ENCODE data around the gene POM121C. TPM values are rescaled to one million over a fixed set of nuclear protein-coding genes. Genes with fewer than 3 reads are reported as not detected.
A peak's percentile ranks its signal among the peaks of the same experiment; 100 is the strongest.
"Not testable (repeated sequence)": the region's sequence is repeated elsewhere in the genome, so short reads cannot be mapped to it uniquely, and the experiment has no call there.

The POM121C gene
- total RNA-seq, 1 donor from 2014 or later = 48.5 TPM

DNA sequence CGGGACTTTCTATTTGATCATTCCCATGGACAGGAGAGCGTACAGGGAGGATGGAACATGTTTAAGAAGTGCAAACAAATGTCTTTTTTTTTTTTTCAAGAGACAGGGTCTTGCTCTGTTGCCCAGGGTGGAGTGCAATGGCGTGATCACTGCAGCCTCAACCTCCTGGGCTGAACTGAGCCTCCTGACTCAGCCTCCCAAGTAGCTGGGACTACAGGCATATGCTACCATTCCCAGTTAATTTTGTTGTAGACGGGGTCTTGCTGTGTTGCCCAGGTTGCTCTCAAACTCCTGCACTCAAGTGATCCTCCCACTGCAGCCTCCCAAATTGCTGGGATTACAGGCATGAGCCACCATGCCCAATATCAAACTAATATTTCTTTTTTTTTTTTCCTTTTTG lies 46.5 kb upstream of the POM121C start:
- TF ChIP-seq EZH2 (IDR thresholded peaks at IDR 0.05; ENCODE audit: insufficient read depth, low read length) = no peak
- TF ChIP-seq, protein P1, sequence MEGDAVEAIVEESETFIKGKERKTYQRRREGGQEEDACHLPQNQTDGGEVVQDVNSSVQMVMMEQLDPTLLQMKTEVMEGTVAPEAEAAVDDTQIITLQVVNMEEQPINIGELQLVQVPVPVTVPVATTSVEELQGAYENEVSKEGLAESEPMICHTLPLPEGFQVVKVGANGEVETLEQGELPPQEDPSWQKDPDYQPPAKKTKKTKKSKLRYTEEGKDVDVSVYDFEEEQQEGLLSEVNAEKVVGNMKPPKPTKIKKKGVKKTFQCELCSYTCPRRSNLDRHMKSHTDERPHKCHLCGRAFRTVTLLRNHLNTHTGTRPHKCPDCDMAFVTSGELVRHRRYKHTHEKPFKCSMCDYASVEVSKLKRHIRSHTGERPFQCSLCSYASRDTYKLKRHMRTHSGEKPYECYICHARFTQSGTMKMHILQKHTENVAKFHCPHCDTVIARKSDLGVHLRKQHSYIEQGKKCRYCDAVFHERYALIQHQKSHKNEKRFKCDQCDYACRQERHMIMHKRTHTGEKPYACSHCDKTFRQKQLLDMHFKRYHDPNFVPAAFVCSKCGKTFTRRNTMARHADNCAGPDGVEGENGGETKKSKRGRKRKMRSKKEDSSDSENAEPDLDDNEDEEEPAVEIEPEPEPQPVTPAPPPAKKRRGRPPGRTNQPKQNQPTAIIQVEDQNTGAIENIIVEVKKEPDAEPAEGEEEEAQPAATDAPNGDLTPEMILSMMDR (IDR thresholded peaks at IDR 0.05; ENCODE audit: insufficient read depth, low read depth, low read length) = no peak
- H3K4me1 Mint-ChIP-seq (ENCODE audit: low read depth, unreplicated experiment) = peaks cover 13% of the 10 kb centered on the region
- DNase-seq (ENCODE audit: low read depth) = no peak
- H3K27ac Mint-ChIP-seq (ENCODE audit: unreplicated experiment) = no peak overlapping the region
- H3K9me3 ChIP-seq (ENCODE audit: insufficient read depth, low read depth, low read length) = no peaks in the 10 kb centered on the region
- H3K79me2 ChIP-seq (ENCODE audit: insufficient read depth, low read length) = peaks cover 3% of the 10 kb centered on the region
- no peaks in the 10 kb centered on the region for H3K9me3 Mint-ChIP-seq (ENCODE audit: unreplicated experiment)
- H3K36me3 ChIP-seq (ENCODE audit: insufficient read depth, low read length) = no peaks in the 10 kb centered on the region
- no peaks in the 10 kb centered on the region for H3K27me3 ChIP-seq (ENCODE audit: insufficient read depth, low read length)
- H2AFZ ChIP-seq (ENCODE audit: low read depth, low read length) = no peak overlapping the region
- H3K4me1 ChIP-seq (ENCODE audit: insufficient read depth, low read length) = peaks cover 10% of the 10 kb centered on the region
- no peak overlapping the region for H3K4me2 ChIP-seq (ENCODE audit: low read length)
- H4K20me1 ChIP-seq (ENCODE audit: insufficient read depth, low read length) = no peaks in the 10 kb centered on the region
- no peak overlapping the region for H3K9ac ChIP-seq (ENCODE audit: low read length)
- H3K4me3 ChIP-seq (ENCODE audit: insufficient read depth, low read depth, low read length) = no peak overlapping the region
- peaks cover 8% of the 10 kb centered on the region for H3K36me3 Mint-ChIP-seq (ENCODE audit: low read depth, unreplicated experiment)
- no peaks in the 10 kb centered on the region for H3K27me3 Mint-ChIP-seq (ENCODE audit: low read depth, unreplicated experiment)
- H3K4me3 Mint-ChIP-seq (ENCODE audit: unreplicated experiment) = no peak overlapping the region
- FAIRE-seq = no peak
- no peak overlapping the region for H3K27ac ChIP-seq (ENCODE audit: low read depth, low read length)

DNA sequence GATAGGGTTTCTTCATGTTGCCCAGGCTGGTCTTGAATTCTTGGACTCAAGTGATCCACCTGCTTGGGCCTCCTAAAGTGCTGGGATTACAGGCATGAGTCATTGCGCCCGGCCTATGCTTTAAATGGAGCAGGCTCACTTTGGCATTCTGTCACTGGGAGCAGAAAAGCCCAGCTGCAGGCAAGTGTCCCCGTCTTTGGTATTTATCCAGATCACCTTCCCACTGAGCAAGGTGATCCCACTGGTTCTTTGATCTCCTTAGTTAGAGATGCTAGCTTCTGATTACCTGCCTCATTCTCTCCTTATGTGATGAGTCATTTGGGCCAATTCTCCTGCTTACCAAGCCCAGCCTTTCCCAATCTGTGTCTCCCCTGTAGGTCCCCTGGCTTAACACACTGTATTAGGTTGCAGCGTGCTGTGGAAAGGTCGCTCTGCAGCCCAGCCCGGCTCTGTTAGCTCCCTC lies 45.3 kb upstream of the POM121C start:
- FAIRE-seq = no peak
- TF ChIP-seq EZH2 (IDR thresholded peaks at IDR 0.05; ENCODE audit: insufficient read depth, low read length) = no peak
- TF ChIP-seq, protein P1 (IDR thresholded peaks at IDR 0.05; ENCODE audit: insufficient read depth, low read depth, low read length) = no peak

DNA sequence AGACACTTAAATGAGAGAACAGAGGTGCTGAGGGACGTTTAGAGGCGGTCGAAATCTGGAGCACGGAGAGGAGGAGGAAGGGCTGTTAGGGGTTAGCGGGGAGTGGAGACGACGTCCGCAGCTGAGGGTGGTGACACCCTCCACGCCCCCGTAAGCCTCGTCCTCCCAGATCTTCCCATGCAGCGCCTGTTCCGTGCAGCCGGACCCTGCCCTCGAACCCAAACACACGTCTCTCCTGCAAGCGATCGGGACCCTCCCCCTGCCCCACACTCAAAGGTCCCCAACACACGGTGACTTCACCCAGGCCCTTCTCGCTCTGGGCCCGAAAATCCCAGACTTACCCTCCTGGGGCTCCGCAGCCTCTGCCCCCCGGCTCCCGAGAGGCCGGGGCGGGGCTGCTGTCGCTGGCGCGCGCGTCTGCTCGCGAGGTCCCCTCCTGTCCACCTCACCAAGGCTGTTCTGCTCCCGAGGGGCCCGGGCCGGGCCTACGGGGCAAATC lies 41.2 kb upstream of the POM121C start:
- not testable (repeated sequence) for FAIRE-seq; H3K9me3 ChIP-seq (ENCODE audit: insufficient read depth, low read depth, low read length); H3K4me1 ChIP-seq (ENCODE audit: insufficient read depth, low read length); H3K27me3 Mint-ChIP-seq (ENCODE audit: low read depth, unreplicated experiment); H3K27me3 ChIP-seq (ENCODE audit: insufficient read depth, low read length); DNase-seq (ENCODE audit: low read depth); H3K9me3 Mint-ChIP-seq (ENCODE audit: unreplicated experiment)
- H3K27ac Mint-ChIP-seq (ENCODE audit: unreplicated experiment) = peak overlapping the region; percentile 79
- peak overlapping the region; percentile 98 for H3K4me3 Mint-ChIP-seq (ENCODE audit: unreplicated experiment)
- H3K27ac ChIP-seq (ENCODE audit: low read depth, low read length) = peak overlapping the region; percentile 79
- peak overlapping the region; percentile 97 for H2AFZ ChIP-seq (ENCODE audit: low read depth, low read length)
- peaks cover 18% of the 10 kb centered on the region for H3K36me3 Mint-ChIP-seq (ENCODE audit: low read depth, unreplicated experiment)
- peaks cover 14% of the 10 kb centered on the region for H3K36me3 ChIP-seq (ENCODE audit: insufficient read depth, low read length)
- peaks cover 12% of the 10 kb centered on the region for H3K4me1 Mint-ChIP-seq (ENCODE audit: low read depth, unreplicated experiment)
- peak overlapping the region; percentile 87 for H3K4me2 ChIP-seq (ENCODE audit: low read length)
- H3K4me3 ChIP-seq (ENCODE audit: insufficient read depth, low read depth, low read length) = peak overlapping the region; percentile 82
- peak overlapping the region; percentile 95 for H3K9ac ChIP-seq (ENCODE audit: low read length)
- peaks cover 33% of the 10 kb centered on the region for H4K20me1 ChIP-seq (ENCODE audit: insufficient read depth, low read length)
- H3K79me2 ChIP-seq (ENCODE audit: insufficient read depth, low read length) = peaks cover 49% of the 10 kb centered on the region

More for the DNA sequence above, 45.3 kb upstream of the POM121C start:
- H3K9me3 ChIP-seq (ENCODE audit: insufficient read depth, low read depth, low read length) = no peaks in the 10 kb centered on the region
- no peak overlapping the region for H3K9ac ChIP-seq (ENCODE audit: low read length)
- no peaks in the 10 kb centered on the region for H3K27me3 Mint-ChIP-seq (ENCODE audit: low read depth, unreplicated experiment)
- H3K36me3 ChIP-seq (ENCODE audit: insufficient read depth, low read length) = no peaks in the 10 kb centered on the region
- no peak overlapping the region for H3K27ac ChIP-seq (ENCODE audit: low read depth, low read length)
- DNase-seq (ENCODE audit: low read depth) = no peak
- H3K27ac Mint-ChIP-seq (ENCODE audit: unreplicated experiment) = no peak overlapping the region
- H2AFZ ChIP-seq (ENCODE audit: low read depth, low read length) = no peak overlapping the region
- H3K4me1 ChIP-seq (ENCODE audit: insufficient read depth, low read length) = peaks cover 16% of the 10 kb centered on the region
- H3K4me1 Mint-ChIP-seq (ENCODE audit: low read depth, unreplicated experiment) = peaks cover 17% of the 10 kb centered on the region
- H3K9me3 Mint-ChIP-seq (ENCODE audit: unreplicated experiment) = no peaks in the 10 kb centered on the region
- no peak overlapping the region for H3K4me3 ChIP-seq (ENCODE audit: insufficient read depth, low read depth, low read length)
- H4K20me1 ChIP-seq (ENCODE audit: insufficient read depth, low read length) = peaks cover 10% of the 10 kb centered on the region
- H3K4me3 Mint-ChIP-seq (ENCODE audit: unreplicated experiment) = no peak overlapping the region
- no peaks in the 10 kb centered on the region for H3K27me3 ChIP-seq (ENCODE audit: insufficient read depth, low read length)
- no peak overlapping the region for H3K4me2 ChIP-seq (ENCODE audit: low read length)
- H3K79me2 ChIP-seq (ENCODE audit: insufficient read depth, low read length) = peaks cover 16% of the 10 kb centered on the region
- H3K36me3 Mint-ChIP-seq (ENCODE audit: low read depth, unreplicated experiment) = peaks cover 3% of the 10 kb centered on the region

DNA sequence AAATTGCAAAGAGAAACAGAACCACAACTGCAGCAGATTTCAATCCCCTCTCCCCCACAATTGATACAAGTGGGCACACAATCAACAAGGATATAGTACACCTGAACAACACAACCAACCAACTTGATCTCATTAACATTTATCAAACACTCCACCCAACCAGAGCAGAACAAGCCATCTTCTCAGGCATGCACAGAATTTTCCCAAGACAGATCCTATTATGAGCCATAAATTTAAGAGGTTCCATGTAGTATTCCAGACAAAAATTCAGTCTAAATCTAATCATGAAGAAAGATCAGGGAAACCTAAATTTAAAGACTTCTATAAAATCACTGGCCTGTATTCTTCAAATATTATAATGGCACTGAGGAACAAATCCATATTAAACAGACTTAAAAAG lies 35.6 kb upstream of the POM121C start:
- H4K20me1 ChIP-seq (ENCODE audit: insufficient read depth, low read length) = peaks cover 35% of the 10 kb centered on the region
- not testable (repeated sequence) for H3K27ac ChIP-seq (ENCODE audit: low read depth, low read length)

DNA sequence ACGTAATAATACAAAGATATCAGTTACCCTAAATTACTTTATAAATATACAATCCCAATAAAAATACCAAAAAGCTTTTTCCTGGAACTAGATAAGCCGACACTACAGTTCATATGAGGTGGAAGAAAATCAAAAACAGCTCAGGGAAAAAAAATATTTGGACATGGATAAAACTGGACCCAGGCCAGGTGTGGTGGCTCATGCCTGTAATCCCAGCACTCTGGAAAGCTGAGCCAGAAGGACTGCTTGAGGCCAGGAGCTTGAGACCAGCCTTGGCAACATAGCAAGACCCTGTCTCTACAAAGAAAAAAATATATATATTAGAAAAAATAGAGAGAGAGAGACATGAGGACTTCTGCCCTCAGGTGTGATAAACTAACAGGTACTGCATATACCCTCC lies 32.7 kb upstream of the POM121C start:
- H3K79me2 ChIP-seq (ENCODE audit: insufficient read depth, low read length) = peaks cover 50% of the 10 kb centered on the region
- H3K4me3 Mint-ChIP-seq (ENCODE audit: unreplicated experiment); FAIRE-seq: not testable (repeated sequence)

More for the DNA sequence above, 35.6 kb upstream of the POM121C start:
- H3K4me3 ChIP-seq (ENCODE audit: insufficient read depth, low read depth, low read length); FAIRE-seq; H2AFZ ChIP-seq (ENCODE audit: low read depth, low read length); H3K9me3 ChIP-seq (ENCODE audit: insufficient read depth, low read depth, low read length); H3K4me1 ChIP-seq (ENCODE audit: insufficient read depth, low read length); H3K4me3 Mint-ChIP-seq (ENCODE audit: unreplicated experiment); H3K4me2 ChIP-seq (ENCODE audit: low read length); DNase-seq (ENCODE audit: low read depth); H3K9ac ChIP-seq (ENCODE audit: low read length); H3K27ac Mint-ChIP-seq (ENCODE audit: unreplicated experiment); H3K27me3 ChIP-seq (ENCODE audit: insufficient read depth, low read length); H3K9me3 Mint-ChIP-seq (ENCODE audit: unreplicated experiment); H3K27me3 Mint-ChIP-seq (ENCODE audit: low read depth, unreplicated experiment); H3K4me1 Mint-ChIP-seq (ENCODE audit: low read depth, unreplicated experiment): not testable (repeated sequence)
- peaks cover 14% of the 10 kb centered on the region for H3K36me3 ChIP-seq (ENCODE audit: insufficient read depth, low read length)
- H3K79me2 ChIP-seq (ENCODE audit: insufficient read depth, low read length) = peaks cover 74% of the 10 kb centered on the region
- peaks cover 31% of the 10 kb centered on the region for H3K36me3 Mint-ChIP-seq (ENCODE audit: low read depth, unreplicated experiment)

More for the DNA sequence above, 32.7 kb upstream of the POM121C start:
- not testable (repeated sequence) for H3K27me3 Mint-ChIP-seq (ENCODE audit: low read depth, unreplicated experiment); H3K27me3 ChIP-seq (ENCODE audit: insufficient read depth, low read length); H2AFZ ChIP-seq (ENCODE audit: low read depth, low read length); H3K4me1 ChIP-seq (ENCODE audit: insufficient read depth, low read length); H3K4me2 ChIP-seq (ENCODE audit: low read length); H3K9me3 Mint-ChIP-seq (ENCODE audit: unreplicated experiment); H3K9ac ChIP-seq (ENCODE audit: low read length); H3K4me3 ChIP-seq (ENCODE audit: insufficient read depth, low read depth, low read length); H3K9me3 ChIP-seq (ENCODE audit: insufficient read depth, low read depth, low read length); H3K27ac Mint-ChIP-seq (ENCODE audit: unreplicated experiment); DNase-seq (ENCODE audit: low read depth); H3K36me3 ChIP-seq (ENCODE audit: insufficient read depth, low read length); H3K4me1 Mint-ChIP-seq (ENCODE audit: low read depth, unreplicated experiment); H3K27ac ChIP-seq (ENCODE audit: low read depth, low read length)
- peaks cover 17% of the 10 kb centered on the region for H4K20me1 ChIP-seq (ENCODE audit: insufficient read depth, low read length)
- peaks cover 22% of the 10 kb centered on the region for H3K36me3 Mint-ChIP-seq (ENCODE audit: low read depth, unreplicated experiment)
